Activated naive CD8-positive, alpha-beta T cell treated with anti-CD3 and anti-CD28 coated beads, Interleukin-2, amount 50 U/mL, for 16 hours (primary cell): ENCODE results near the gene KRT34.
A peak's percentile ranks its signal among the peaks of the same experiment; 100 is the strongest.
"Not testable (repeated sequence)": the region's sequence is repeated elsewhere in the genome, so short reads cannot be mapped to it uniquely, and the experiment has no call there.

Experiments
- DNase-seq: peaks from one replicate; pipeline ENCODE4 v3.0.0-alpha.2; 2020; ENCODE audit warnings: low read depth, low spot score

KRT34 gene

DNA sequence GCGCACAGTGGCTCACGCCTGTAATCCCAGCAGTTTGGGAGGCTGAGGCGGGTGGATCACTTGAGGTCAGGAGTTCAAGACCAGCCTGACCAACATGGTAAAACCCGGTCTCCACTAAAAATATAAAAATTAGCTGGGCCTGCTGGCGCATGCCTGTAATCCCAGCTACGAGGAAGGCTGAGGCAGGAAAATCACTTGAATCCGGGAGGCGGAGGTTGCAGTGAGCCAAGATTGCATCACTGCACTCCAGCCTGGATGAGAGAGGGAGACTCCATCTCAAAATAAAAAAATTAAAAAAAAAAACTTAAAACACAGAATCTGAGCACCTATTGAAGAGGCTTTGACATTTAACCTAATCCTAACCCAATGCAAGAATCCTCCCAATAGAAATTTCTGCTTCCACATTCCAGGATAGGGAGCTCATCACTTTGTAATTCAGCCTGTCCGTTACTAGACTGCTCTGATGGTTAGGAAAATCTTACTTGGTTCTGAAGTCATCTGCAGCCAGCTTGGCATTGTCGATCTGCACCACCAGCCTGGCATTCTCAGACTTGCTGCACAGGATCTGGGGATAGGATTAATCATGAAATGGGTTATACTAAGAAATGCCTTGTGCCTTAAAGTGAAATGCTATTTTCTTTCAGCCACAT, 14.6 kb downstream of the KRT34 start:
- no peak for DNase-seq

DNA sequence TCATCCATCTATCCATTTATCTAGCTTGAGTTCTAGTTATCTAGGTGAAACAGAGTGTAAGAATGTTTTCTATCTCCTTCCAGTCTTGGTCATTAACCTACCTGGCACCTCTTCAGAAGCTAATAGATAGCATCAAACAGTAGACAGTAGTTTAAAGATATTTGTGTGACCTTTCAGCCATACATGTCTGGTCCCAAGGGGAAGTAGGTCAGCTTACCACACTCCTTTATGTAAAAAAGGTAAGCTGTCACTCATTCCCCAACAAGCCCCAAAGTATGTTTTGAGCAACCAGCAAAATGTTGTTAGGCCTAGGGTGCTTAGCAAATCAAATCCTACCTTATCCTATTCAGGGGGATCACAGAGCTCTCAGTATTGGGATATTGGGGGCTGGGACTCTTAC, 16.0 kb downstream of the KRT34 start:
- no peak for DNase-seq

DNA sequence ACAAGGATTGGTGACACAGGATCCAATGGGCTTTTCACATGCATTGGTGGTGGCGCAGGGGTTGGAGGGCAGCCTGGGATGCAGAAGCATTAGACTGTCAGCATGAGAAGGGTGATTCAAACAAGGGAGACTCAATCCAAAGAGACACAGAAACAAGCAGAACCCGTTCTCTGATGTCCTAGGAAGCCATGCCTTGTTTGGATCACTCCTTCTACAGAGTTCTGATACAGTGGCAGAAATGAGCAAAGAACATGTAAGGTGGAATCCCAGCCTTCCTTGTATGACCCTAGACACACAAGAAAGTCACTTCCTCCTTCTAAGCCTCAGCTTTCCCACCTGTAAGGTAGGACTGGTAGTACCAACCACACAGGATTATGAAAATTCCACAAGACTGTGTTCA, 18.2 kb downstream of the KRT34 start:
- DNase-seq, result no peak

DNA sequence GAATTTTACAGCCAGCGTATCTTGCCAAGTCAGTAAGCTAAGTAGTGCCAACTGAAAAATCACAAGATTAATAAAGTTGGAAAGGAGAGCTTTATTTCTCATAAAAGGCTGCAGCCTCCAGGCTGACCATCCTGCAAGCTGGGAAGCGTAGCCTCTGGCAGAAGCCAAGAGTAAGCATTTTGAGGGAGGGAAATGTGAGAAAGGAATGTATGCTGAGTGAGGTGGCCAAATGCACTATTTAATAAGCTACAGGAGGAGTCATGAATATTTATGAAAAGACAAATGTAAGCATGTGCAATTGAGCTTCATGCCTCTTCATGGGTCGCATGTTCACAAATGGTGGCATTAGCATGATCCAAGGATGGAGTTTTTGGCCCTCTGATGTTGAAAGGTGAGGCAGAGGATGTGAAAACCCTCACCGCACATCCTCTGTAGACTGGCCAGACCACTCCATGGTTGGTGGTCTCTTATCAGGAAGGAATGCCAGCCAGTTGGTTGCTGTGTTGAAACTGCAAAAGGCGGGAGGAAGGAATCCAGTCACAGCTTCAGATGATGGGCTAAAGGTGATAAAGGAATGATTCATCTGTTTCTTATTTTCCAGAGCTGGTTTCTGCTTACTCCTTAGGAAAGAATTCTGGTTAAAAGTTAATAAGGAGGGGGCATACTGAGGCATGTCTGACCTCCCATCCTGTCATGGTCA, 21.7 kb downstream of the KRT34 start:
- DNase-seq, result no peak

DNA sequence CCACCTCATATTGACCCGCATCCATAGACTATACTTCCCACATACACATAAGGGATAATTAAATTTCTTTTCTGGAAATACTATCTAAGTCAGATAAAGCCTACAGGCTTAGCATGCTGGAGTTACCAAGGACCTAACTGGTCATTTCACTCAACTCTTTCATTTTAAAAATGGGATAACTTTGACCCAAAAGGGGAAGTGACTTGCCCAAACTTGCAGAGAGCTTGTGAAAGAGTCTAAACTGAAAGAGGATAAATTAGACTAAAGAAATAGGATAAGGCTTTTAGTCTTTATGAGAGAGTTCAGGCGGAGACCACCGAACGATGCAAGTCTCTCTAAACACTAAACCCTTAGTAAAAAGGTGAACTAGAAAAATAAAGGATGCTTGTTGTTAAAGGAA, 27.6 kb downstream of the KRT34 start:
- no peak for DNase-seq

DNA sequence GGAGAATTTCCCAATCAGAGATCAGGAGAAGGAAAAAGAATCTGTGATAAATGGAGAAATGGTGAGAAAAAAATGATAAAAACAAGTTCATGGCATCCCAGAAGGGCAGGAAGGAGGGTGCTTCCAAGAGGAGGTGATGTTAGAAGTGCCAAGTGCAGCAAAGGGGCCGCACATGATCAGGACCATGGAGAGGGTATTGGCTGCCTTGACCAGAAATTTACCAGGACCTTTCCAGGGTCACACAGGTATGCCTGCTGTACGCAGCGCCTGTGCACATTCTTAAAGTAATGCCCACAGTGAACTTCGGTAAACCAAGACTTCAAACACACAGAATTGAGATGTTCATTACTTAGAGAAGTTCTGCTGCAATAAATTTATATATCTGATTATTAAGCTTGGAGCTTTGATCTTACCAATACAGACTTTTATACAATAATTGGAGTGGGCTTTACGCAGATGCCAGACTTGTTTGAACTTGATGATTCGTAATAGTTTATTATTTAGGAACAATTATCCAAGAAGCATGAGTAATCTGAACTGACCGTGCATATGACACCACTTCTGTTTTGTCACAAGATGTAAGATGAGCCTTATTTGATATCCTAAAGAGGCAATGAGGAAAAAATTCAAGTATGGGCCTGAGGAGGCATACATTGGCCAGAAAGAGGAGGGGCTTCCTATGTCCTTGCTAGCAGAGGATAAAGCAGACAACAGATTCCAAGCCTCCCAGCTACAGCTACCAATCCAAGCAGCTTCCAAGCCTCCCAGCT, 29.3 kb downstream of the KRT34 start:
- no peak for DNase-seq

DNA sequence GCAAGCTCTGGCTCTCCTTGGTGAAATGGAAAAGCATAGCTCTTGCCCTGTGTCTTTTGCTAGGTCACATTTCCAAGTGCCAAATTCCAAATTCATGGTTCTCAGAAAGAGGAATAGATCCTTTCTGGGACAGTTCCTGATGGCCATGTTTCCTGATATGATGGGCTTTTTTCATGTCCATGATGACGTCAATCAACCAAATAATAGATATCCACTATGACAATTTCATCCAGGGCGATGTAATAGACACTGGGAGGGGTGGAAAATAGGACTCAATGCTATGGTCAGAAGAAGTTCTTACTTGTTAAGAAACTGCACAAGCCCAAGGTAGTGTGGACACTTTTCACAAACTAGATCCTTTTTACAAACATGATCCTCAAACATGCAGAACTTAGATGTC, 30.9 kb downstream of the KRT34 start:
- DNase-seq, result no peak

DNA sequence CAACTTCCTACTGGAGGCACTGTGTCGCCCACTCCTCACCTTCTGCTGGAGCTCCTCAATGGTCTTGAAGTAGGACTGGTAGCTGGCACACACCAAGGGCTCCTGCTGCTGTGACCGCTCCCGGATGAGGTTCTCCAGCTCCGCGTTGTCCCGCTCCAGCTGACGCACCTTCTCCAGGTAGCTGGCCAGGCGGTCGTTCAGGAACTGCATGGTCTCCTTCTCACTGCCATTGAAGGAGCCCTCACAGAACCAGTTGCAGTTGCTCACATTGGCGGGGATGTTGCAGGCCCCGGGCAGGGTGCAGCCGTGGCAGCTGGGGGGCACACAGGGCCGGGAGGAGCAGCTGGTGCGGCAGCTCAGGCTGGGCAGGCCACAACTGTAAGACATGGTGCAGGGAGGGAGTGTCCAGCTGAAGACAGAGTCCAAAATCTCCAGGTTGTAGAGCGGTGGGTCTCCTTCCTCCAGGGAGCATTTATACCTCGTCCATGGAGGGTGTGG, 31.7 kb downstream of the KRT34 start, which contains the start of gene KRT33A:
Gene KRT33A (minus strand): TSS at position 448 of the 498 bp plus-strand sequence. CDS start 61 bp downstream, at position 387.
- not testable (repeated sequence) for DNase-seq

DNA sequence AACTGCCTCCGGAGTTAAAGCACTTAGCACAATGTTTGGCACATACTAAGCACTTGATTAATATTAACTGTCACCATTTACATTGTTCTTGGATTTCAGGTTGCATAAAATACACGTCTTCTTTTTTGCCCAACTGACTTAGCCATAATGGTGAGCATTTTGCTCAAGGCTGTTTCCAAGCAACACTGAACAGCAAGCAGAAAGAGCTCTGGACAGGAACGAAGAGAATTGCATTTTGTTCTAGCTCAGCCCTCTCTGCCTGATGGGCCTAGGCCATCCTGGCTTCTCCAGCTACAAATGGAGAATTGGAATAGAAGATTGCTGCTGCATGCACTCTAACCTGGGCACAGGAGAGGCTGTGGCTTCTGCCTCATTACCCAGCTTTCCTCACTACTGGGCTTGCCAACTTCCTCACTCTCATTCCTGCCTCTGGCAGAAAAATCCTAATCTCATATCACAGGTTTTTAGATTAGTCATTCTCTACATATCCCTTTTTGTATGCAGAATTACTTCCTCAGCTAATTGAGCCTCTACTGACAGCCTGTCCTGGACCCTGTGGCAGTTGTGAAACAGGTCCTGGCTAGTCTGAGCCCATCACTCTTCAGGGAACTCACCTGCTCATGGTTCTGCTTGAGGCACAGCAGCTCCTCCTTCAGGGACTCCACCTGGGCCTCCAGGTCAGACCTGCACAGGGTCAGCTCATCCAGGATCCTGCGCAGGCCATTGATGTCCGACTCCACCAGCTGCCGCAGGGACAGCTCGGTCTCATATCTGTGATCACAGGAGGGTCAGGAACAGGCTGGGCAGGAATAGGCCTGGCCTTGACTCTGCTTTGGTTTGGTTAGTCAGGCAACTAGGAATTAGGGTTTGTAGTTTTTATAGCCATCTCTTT, 34.0 kb downstream of the KRT34 start:
- no peak for DNase-seq

DNA sequence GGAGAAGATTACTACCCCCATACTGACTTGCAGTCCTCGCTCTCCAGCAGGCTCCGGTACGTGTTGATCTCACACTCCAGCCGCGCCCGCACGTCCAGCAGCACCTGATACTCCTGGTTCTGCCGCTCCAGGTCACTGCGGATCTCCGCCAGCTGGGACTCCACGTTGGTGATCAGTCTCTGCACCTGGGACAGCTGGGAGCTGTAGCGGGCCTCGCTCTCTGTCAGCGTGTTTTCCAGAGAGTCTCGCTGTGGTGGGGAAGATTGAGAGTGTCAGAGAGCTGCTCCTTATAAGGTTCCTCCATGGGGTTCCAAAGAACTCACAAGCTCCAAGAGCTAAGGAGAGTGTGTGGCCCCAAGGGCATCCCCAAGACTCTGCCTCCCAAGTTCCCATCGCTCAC, 35.7 kb downstream of the KRT34 start:
- not testable (repeated sequence) for DNase-seq

DNA sequence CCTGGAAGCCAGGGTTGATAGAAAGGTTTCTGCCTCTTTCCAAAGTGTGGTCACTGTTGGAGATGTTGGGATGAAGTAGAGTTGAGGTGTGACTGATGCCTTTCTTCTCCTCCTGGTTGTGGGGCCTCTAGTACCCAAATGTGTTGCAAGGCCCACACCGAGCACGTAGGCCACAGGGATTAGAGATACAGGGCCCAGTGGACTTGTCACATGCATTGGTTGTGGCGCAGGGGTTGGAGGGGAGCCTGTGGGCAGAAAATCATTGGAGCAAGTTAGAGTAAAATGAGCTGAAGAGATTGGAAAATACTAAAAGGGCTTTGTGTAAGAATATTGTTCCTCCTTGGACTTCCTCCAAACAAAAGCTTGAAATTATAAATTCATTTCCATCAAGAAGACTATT, 36.1 kb downstream of the KRT34 start:
- DNase-seq, result no peak

DNA sequence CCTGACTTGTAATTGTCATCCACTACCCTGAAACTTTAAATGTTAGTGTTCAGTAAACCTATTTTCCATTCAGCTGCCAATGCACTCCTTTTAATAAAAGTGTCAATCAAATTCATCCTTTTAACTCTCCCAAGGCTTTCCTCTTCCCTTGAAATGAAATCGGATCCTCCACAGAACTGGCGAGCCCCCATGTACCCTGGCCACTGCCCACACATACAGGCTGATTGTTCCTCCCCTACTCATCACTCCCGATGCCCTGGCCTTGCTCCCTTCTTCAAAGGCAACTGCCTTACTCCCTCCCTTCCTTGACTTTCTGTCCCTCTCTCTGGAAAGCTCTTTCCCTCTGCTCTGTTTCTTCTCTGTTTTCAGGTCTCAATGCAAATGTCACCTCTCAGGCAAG, 39.1 kb downstream of the KRT34 start:
- no peak for DNase-seq

DNA sequence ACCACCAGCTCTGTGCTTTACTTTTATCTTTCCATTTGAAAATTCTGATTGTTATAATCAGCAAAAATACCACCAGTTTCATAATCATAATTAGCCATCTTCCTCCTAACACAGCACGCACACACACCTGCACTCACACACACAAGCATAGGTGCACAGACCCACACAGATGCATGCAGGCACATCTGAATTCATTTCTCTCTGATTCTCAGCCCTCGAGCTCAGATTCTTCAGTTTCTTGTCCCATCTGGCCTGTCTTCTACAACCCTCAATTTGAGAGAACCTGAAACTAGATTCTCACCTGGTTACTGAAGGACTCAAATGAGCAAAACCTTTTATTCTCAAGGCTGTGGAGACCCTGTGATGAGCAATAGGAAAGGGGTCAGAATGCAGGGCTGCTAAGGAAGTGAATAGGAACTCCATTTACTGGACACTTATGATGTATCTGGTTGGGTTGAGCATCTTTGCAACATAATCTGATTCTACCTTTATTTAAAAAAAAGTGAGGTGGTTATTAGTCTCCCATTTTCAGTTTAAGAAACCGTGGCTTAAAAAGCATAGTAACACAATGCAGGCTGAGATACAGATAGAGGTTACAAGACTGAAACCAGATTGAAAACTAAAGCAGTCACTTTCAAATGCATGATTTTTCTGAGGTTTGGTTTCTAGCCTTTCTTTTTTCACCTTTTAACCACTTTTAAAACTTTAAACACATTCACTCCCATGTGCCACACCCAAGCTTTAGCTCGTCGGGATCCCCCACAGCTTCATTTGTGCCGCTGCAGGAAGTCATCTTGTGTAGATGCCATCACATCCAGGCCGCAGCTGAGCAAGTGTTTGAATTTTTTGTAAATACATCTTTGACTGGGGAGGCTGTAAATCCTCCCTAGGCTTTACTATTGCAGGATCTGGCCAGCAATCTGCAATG, 40.9 kb downstream of the KRT34 start:
- peak; percentile 21 for DNase-seq

DNA sequence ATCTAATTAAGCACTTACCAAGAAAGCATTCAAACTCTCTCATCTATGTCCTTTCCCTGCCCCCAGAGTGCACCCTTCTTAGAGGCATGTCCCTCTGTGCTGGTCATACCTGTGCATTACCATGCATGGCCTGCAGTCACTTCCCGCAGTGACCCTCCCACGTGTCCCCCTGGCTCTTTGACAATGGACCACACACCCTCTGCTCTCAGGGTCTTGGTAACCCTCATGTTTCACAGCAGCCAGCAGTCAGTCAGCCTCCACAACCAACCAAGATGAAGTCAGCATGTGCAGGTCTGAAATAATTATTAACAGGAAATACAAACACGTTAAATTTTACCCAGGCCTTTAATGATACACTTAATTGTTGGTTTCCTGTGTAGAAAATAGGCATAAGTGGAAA, 41.6 kb downstream of the KRT34 start:
- no peak for DNase-seq

DNA sequence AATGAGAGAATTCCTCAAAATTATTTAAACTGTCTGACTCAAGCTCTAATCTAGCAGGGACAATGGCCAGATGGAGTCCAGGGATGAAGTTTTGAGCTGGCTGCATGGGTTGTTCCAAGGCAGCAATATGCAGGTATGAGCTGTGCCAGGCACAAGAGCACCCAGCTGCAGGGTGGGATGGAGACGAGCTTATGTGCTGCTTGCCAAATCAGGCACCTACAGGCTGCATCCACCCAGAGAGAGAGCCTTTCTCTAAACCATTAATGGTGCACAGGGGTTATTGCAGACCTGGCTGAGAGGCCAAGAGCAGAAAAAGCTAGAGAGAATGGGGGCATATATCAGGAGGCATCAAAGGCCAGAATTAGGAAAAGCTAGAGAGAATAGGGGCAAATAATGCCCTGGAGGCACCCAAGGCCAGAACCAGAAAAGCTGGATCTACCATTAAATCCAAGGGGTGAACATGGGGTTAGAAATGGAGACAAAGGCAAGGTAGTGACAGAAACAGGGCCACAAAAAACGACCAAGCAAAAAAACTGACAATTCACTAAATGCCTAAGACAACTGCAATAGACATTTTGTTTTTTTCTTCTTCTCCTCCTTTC, 42.4 kb downstream of the KRT34 start:
- DNase-seq, result no peak

DNA sequence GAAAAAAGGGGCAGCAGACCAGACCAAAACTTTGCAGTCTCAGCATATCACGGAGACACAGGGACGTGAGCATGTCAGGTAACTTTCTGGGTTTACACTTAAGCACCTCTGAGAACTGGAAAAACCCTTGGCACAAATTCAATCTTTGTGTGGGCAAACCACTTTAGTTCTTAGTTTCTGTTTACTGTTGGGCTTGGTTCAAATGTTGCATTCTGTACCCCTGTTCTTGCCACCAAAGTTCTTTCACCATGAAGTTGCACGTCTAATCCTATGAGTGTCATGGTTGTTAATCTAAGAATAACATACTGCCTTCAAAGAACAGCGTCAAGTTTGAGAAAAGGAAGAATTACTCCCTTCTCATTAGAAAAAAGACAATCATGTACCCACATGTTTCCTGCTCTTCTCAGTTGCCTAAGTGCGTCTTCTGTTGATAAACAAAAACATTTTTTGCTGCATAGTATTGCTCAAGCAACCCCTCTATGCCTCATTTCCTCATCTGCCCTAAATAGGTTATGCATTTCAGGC, 43.1 kb downstream of the KRT34 start:
- no peak for DNase-seq

DNA sequence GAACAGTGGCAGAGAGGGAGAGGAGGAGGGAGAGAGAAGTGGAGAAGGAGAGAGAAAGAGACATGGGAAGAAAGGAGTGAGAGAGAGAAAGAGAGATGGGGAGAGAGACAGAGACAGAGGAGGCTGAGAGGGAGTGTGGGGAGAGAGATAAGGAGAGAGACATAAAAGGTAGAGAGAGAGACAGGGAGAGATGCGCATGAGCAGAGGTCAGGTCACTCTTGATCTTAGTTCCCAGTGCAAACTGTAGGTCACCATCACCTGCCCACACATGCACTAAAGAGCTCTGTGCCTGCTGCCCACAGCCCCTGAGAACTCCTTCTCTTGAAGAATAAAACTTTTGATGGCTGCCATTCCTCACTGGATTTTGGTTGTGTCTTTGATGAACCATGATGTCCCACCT, 46.4 kb downstream of the KRT34 start:
- no peak for DNase-seq

DNA sequence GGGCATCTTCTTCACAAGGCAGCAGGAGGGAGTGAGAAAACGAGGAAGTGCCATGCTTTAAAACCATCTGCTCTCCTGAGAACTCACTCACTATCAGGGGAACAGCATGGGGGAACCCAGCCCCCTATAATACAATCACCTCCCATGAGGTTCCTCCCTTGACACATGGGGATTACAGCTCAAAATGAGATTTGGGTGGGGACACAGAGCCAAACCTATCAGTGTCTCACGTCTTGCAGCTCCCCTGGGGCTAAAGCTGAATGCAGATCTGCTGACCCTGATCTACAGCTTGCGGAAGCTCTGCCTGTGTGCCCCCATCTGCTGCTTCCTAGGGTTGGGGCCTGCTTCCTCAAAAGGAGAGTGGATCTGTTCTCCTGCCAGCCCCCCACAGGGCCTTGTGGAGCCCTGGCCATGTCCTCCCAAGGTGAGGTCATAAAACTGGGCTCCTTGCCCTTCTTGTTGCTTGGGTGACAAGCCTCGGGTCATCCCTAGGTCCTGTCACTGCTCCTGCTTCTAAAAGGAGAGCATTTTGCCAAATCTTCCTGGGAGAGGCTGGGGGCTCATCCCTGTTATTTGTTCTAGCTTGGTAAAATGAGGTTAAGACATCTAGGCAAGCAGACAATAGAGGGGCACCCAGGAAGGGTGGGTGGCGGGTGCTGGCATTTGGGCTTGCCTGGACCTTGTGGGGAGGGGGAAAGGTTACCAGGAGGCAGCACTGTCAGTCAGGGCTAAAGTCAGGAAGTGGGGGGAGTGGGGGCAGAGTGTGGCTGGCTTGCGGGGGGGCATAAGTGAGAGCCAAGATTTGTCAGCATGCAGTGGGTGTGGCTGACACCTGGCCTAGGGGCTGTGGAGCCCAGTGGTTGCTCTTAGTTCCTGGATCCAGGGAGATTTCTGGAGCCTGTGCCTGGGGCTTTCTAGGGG, 47.5 kb downstream of the KRT34 start:
- no peak for DNase-seq

DNA sequence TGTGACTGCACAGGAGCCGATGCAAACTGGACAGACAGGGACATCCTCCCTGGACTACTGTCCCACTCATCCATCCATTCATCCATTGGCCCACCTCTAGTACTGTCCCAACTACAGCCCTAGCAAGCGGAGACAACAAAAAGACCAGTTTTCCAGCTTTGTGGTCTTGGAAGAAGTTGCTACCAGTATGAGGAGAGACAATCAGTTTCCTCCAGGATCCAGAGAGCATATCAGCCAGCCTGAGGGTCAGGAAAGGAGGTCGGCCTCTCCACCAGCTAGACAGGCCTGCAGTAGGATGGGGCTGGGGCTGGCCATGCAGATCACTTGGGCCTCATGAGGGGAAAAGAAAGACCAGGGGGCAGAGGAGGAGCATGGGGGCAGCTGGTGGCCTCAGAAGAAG, 48.3 kb downstream of the KRT34 start:
- DNase-seq, result no peak
